ENCODE results near the gene HOXD4. TPM values are rescaled to one million over a fixed set of nuclear protein-coding genes. Genes with fewer than 3 reads are reported as not detected.

The HOXD4 gene
- total and polyA plus RNA-seq, 12 donors: 0.13 to 1.6 (median 0.40) TPM; not detected in 2

DNA sequence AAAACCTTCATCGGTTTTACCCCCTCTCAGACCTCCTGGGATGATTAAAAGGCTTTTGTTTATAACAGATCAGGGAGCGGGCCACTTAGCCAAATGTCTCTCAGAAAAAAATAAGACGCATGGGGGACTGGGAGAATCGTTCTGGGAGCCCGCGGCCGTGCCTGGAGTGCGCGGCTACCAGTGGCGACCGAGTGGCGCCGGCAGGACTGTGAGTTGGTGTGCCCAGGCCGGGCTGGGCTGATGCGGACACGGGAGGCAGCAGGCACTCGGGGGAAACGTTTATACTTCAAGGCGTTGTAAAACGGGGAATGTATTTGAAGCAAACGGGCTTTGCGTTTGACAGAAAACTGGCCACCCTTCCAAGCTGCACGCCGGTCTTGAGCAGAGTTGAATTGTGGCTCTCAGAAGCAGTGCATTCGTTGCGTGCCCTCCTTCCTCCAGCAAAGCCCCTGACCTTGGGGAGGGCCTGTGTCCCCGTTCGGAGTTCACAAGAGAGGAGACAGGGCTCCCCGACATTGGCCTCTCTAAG, 39.4 kb upstream of the HOXD4 start:
- no peaks in the 10 kb centered on the region for H3K9me3 ChIP-seq
- no peaks in the 10 kb centered on the region for H3K36me3 ChIP-seq
- H3K4me1 ChIP-seq: peaks cover 0 to 22% (median 5%) of the 10 kb centered on the region in 9 donors
- H3K27me3 ChIP-seq: peaks cover 74 to 99% (median 98%) of the 10 kb centered on the region in 7 donors
- intact Hi-C loops (cut with DNase I): no loop called here
- ATAC-seq (no peak), DNase-seq (no peak)
- no peak overlapping the region for H3K27ac ChIP-seq
- 4% methylated on average over 29 of the region's 29 CpGs for WGBS, 2 donors
- no peak overlapping the region for H3K4me3 ChIP-seq
- TF ChIP-seq, protein P1, sequence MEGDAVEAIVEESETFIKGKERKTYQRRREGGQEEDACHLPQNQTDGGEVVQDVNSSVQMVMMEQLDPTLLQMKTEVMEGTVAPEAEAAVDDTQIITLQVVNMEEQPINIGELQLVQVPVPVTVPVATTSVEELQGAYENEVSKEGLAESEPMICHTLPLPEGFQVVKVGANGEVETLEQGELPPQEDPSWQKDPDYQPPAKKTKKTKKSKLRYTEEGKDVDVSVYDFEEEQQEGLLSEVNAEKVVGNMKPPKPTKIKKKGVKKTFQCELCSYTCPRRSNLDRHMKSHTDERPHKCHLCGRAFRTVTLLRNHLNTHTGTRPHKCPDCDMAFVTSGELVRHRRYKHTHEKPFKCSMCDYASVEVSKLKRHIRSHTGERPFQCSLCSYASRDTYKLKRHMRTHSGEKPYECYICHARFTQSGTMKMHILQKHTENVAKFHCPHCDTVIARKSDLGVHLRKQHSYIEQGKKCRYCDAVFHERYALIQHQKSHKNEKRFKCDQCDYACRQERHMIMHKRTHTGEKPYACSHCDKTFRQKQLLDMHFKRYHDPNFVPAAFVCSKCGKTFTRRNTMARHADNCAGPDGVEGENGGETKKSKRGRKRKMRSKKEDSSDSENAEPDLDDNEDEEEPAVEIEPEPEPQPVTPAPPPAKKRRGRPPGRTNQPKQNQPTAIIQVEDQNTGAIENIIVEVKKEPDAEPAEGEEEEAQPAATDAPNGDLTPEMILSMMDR (IDR thresholded peaks at IDR 0.05): no peak

DNA sequence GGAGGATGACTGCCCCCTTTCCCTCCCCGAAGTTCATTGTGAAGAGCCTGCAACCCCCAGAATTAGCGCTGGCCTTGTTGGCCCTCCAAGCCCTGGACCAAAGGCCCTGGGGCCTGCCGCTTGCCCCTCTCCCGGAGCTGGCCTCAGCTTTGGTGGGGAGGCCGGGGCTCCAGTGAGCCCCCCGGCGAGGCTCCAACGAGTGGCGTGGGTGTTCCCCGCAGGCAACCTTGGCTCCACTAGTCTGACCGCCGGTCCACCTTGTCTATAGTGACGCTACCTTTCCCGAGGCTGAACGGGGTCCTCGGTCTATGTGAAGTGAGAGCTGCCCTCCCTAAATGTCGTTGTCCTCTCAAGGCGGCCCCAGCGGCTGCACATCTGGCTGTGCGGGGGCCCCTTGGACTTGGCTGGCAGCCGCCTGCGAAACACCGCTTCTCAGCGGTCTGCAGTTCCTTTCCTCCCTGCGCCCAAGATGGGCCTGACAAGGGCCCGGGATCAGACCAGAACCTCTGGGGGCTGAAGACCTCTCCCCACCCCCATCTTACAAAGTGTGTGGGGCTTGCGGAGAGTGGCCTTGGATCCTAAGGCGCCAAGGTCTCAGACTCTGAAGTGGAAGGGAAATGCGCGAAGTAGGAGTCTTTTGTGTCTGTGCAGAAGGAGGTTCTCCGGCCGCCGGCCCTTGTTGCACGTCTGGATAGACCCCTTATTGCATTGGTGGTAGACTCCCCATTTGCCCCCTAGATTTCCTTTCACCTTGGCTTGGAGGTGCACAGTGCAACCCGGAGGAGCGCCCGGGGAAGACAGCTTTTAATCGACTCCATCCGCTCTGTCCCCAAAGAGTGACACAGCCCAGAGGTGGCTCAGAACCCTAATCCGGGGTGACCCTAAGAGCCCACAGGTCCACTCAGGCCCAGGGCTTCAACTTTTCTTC, 38.7 kb upstream of the HOXD4 start:
- Histone ChIP-seq H3K4me3 (no peak overlapping the region), H3K27ac (no peak overlapping the region), H3K27me3 (peaks cover 76 to 100% (median 100%) of the 10 kb centered on the region in 7 donors), H3K9me3 (no peaks in the 10 kb centered on the region), H3K36me3 (no peaks in the 10 kb centered on the region), H3K4me1 (peaks cover 0 to 18% (median 2%) of the 10 kb centered on the region in 9 donors)
- intact Hi-C loops (cut with DNase I): no loop called here
- TF ChIP-seq, protein P1 (IDR thresholded peaks at IDR 0.05): no peak
- no peak for DNase-seq
- no peak for ATAC-seq
- 3 to 9% methylated on average over 40 of the region's 40 CpGs for WGBS, 2 donors

DNA sequence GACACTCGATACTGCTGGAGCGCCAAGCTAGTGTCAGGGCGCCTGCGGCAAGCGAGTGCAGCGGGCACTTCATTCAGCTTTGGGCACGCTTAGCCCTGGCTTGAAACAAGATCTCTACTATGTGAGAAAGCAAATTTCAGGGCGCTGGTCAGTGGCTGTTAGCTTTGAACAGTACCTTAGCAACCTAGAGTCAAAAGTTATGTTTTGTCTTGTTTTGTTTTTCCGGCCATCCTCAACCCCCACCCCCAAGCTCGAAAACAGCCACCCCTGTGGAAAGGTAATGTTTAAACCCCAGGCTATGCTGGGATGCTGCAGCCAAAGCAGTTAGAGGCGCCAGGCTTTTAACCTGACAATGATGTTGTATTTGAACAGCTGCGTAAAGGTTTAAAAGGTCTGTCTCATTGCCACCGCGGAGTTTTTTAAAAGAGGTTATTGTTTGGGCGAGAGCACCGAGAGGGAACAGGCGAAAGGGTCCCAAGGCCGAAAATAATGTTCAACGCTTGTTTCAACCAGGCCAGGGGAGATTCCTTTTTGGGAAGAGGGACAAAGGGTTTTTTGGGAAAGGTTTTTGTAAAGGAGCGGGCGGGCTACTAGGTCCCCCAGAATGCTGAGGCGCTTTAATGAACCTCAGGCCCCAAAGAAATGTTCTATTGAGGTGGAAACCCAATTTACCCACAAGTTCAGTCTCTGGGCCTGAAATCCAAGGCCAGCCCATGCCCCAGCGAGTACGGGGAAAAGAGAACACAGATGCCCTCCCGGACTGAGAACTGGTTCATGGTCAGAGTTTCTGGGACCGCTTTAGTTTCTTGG, 37.0 kb upstream of the HOXD4 start:
- TF ChIP-seq, protein P1 (IDR thresholded peaks at IDR 0.05): no peak
- intact Hi-C loops (cut with DNase I): no loop called here
- peaks cover 0 to 5% (median 0%) of the 10 kb centered on the region in 9 donors for H3K4me1 ChIP-seq
- H3K27ac ChIP-seq: no peak overlapping the region
- no peak overlapping the region for H3K4me3 ChIP-seq
- 7 to 11% methylated on average over 26 of the region's 26 CpGs for WGBS, 2 donors
- ATAC-seq (no peak), DNase-seq (no peak)
- no peaks in the 10 kb centered on the region for H3K9me3 ChIP-seq
- H3K27me3 ChIP-seq: peaks cover 68 to 100% (median 100%) of the 10 kb centered on the region in 7 donors
- no peaks in the 10 kb centered on the region for H3K36me3 ChIP-seq

Data from heart right ventricle (tissue), 16 donors.